AG09309 (cell line): Measurements from ENCODE around the gene DNAJA3.

Experiments
- DNase-seq: peaks from one replicate; pipeline ENCODE4 v3.0.0-alpha.2; 2010; ENCODE audit warnings: low read depth
- H3K4me3 ChIP-seq: 2 replicates; pipeline ENCODE4 v1.5.1; 2011; ENCODE audit warnings: mild to moderate bottlenecking, low read depth, low read length, moderate library complexity; ENCODE audit not compliant: control insufficient read depth
- CTCF ChIP-seq: IDR thresholded peaks from 2 replicates; pipeline ENCODE4 v1.5.1; 2011; ENCODE audit warnings: mild to moderate bottlenecking, low read depth, low read length, inconsistent platforms; ENCODE audit not compliant: insufficient read depth, control insufficient read depth; ENCODE audit errors: missing control alignments

DNAJA3 gene

DNA sequence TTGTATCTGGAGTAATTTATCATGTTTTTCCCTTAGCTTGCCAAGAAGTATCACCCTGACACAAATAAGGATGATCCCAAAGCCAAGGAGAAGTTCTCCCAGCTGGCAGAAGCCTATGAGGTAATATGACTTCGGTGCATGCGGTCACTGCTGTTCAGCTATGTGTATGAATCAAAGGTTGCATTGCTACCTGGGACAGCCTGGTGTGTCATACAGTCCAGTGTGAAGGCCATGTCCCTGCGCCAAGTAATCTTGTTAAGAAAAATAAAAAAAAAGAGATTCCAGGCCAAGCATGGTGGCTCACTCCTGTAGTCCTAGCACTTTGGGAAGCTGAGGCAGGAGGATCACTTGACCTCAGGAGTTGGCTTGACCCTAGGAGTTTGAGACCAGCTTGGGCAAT, 11.7 kb downstream of the DNAJA3 start:
- TF ChIP-seq CTCF, result no peak
- DNase-seq, result no peak
- H3K4me3 ChIP-seq, result no peak overlapping the region

GRCh38 chr16:4442371-4442770, 16.7 kb downstream of the DNAJA3 start:
- TF ChIP-seq CTCF, result no peak
- H3K4me3 ChIP-seq, result no peak overlapping the region
- DNase-seq, result no peak

- TF ChIP-seq CTCF, result no peak
- DNase-seq, result no peak
Measured at GRCh38 chr16:4443271-4443670, 17.6 kb downstream of the DNAJA3 start.

GRCh38 chr16:4443986-4444385, 18.3 kb downstream of the DNAJA3 start:
- TF ChIP-seq CTCF, result no peak
- no peak for DNase-seq
- H3K4me3 ChIP-seq, result no peak overlapping the region

More at GRCh38 chr16:4443271-4443670, 17.6 kb downstream of the DNAJA3 start:
- H3K4me3 ChIP-seq, result no peak overlapping the region

DNA sequence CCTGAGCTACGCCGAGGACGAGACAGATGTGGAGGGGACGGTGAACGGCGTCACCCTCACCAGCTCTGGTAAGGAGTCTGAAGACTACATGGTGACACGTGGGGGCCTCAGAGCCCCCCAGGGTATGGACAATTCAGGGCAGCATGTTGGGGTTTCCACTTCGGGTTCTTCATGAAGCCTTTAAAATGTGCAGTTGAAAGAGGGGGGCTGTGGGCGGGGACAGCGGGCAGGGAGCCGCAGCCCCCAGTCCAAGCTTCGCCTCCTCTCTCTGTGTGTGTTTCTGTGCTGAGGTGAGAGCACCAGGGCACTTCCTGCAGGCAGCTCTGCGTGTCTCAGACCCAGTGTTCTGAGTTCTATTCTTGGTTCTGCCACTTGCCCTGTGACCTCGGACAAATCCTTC, 24.8 kb downstream of the DNAJA3 start:
- no peak for DNase-seq
- H3K4me3 ChIP-seq, result no peak overlapping the region
- no peak for TF ChIP-seq CTCF

- DNase-seq, result no peak
- no peak overlapping the region for H3K4me3 ChIP-seq
- TF ChIP-seq CTCF, result no peak
Measured at GRCh38 chr16:4450931-4451519, 25.4 kb downstream of the DNAJA3 start.

GRCh38 chr16:4452674-4453073, 27.0 kb downstream of the DNAJA3 start:
- TF ChIP-seq CTCF, result no peak
- no peak overlapping the region for H3K4me3 ChIP-seq
- no peak for DNase-seq
